HepG2 (cell line): ENCODE data around the gene DLX6. TPM values are rescaled to one million over a fixed set of nuclear protein-coding genes. Genes with fewer than 3 reads are reported as not detected.

ENCODE experiments used
- KLF12 ChIP-seq: sonication (generic); formaldehyde crosslinking; IDR thresholded peaks from 2 replicates; pipeline ENCODE4 v1.4.0; 2020; ENCODE audit warnings: missing genetic modification reagents, borderline replicate concordance
- KLF15 ChIP-seq: sonication (generic); formaldehyde crosslinking; IDR thresholded peaks from 2 replicates; pipeline ENCODE4 v1.8.1; 2023; ENCODE audit warnings: borderline replicate concordance, mild to moderate bottlenecking, inconsistent platforms, missing genetic modification reagents, mixed read lengths
- MAX ChIP-seq: IDR thresholded peaks from 2 replicates; pipeline ENCODE4 v1.6.1; 2012; ENCODE audit warnings: inconsistent platforms
- MLLT10 ChIP-seq: sonication (generic); formaldehyde crosslinking; IDR thresholded peaks from 2 replicates; pipeline ENCODE4 v1.4.0; 2020; ENCODE audit warnings: missing genetic modification reagents
- NFYC ChIP-seq: IDR thresholded peaks from 2 replicates; pipeline ENCODE4 v1.6.1; 2016; ENCODE audit warnings: missing genetic modification reagents, missing compliant biosample characterization
- RBFOX2 ChIP-seq: fragments of 200-400 bp; formaldehyde crosslinking; IDR thresholded peaks from 2 replicates; pipeline ENCODE4 v1.6.1; 2017; ENCODE audit warnings: low read depth, mild to moderate bottlenecking, low read length
- SRSF1 ChIP-seq: fragments of 200-400 bp; formaldehyde crosslinking; optimal IDR thresholded peaks from 2 replicates; pipeline ENCODE3; 2017; ENCODE audit warnings: mild to moderate bottlenecking, low read depth, low read length, moderate library complexity
- TCF12 ChIP-seq, 2 experiments: fragments of 450-650 bp in 1 of 2; sonication (generic) in 1 of 2; formaldehyde crosslinking in 1 of 2; IDR thresholded peaks; 2 replicates each; pipeline versions ENCODE4 v1.6.1 to v1.8.0; 2017 to 2022; ENCODE audit warnings: antibody characterized with exemption in 1 of 2, mild to moderate bottlenecking in 1 of 2, missing genetic modification reagents in 1 of 2, moderate library complexity in 1 of 2
- ZBTB37 ChIP-seq: sonication (generic); formaldehyde crosslinking; IDR thresholded peaks from 2 replicates; pipeline ENCODE4 v1.4.0; 2020; ENCODE audit warnings: mild to moderate bottlenecking, missing genetic modification reagents
- ZFP82 ChIP-seq: sonication (generic); formaldehyde crosslinking; IDR thresholded peaks from 2 replicates; pipeline ENCODE4 v1.5.1; 2020; ENCODE audit warnings: mild to moderate bottlenecking, missing genetic modification reagents, borderline replicate concordance
- ZNF142 ChIP-seq: sonication (generic); formaldehyde crosslinking; IDR thresholded peaks from 2 replicates; pipeline ENCODE4 v1.4.0; 2020; ENCODE audit warnings: missing genetic modification reagents
- ZNF343 ChIP-seq: sonication (generic); formaldehyde crosslinking; IDR thresholded peaks from 2 replicates; pipeline ENCODE4 v1.4.0; 2020; ENCODE audit warnings: mild to moderate bottlenecking, missing genetic modification reagents
- ZNF431 ChIP-seq: sonication (generic); formaldehyde crosslinking; IDR thresholded peaks from 2 replicates; pipeline ENCODE4 v1.9.0; 2022; ENCODE audit warnings: missing genetic modification reagents, low read depth, mild to moderate bottlenecking, borderline replicate concordance
- ZNF460 ChIP-seq: sonication (generic); formaldehyde crosslinking; IDR thresholded peaks from 2 replicates; pipeline ENCODE4 v1.5.1; 2020; ENCODE audit warnings: missing genetic modification reagents, mild to moderate bottlenecking, borderline replicate concordance
- ZNF660 ChIP-seq: sonication (generic); formaldehyde crosslinking; IDR thresholded peaks from 2 replicates; pipeline ENCODE4 v1.5.1; 2020; ENCODE audit warnings: mild to moderate bottlenecking, low read depth, missing genetic modification reagents, borderline replicate concordance
- ZNF883 ChIP-seq: sonication (generic); formaldehyde crosslinking; IDR thresholded peaks from 2 replicates; pipeline ENCODE4 v1.5.1; 2020; ENCODE audit warnings: mild to moderate bottlenecking, missing genetic modification reagents; ENCODE audit errors: not compliant biosample characterization
- polyA plus RNA-seq, 8 experiments: library from polyadenylated mRNA; depleted of rRNA in 3 of 8; stranded (reverse) in 7 of 8; unstranded in 1 of 8; fragments of >200 nt; fragmentation: Illumina TruSeq in 4 of 8; extraction: Trizol in 4 of 8; gene quantifications; 2 replicates each; pipeline versions ENCODE4 v1.2.1 to v1.2.3, GENCODE V29; 2011 to 2016; ENCODE audit warnings: low read depth in 4 of 8, missing spikeins in 1 of 8, mixed read lengths in 1 of 8; ENCODE audit not compliant: insufficient read depth in 1 of 8
- total RNA-seq, 5 experiments: library from RNA; depleted of rRNA; stranded (reverse); fragments of >200 nt; fragmentation: Illumina TruSeq; extraction: Trizol; gene quantifications; 2 replicates each; pipeline ENCODE4 v1.2.3, GENCODE V29; 2016; ENCODE audit warnings: low read depth in 1 of 5

Gene DLX6
- total and polyA plus RNA-seq, 2 of the 13 experiments (the other 11 are each of a cell fraction or from before 2014, with no cell fraction given) = 3.5 to 5.5 TPM

GRCh38 chr7:97005183-97006054 is at the start of gene DLX6 (continued):
- no peak for TF ChIP-seq ZBTB37
- no peak for TF ChIP-seq ZNF460 (CRISPR knock-in tag)
- TF ChIP-seq ZFP82 (CRISPR knock-in tag) = 0 out of 2 replicates have a peak, but pooled peaks have one; percentile 34
- TF ChIP-seq TCF12 (IDR thresholded peaks at IDR 0.05) = no peak
- TF ChIP-seq TCF12 (CRISPR knock-in tag; IDR thresholded peaks at IDR 0.05) = no peak
- TF ChIP-seq ZNF660 (CRISPR knock-in tag) = no peak
- TF ChIP-seq RBFOX2 = peak; percentile 81
- TF ChIP-seq SRSF1 = peak; percentile 83
- no peak for TF ChIP-seq ZNF343
- no peak for TF ChIP-seq KLF15 (CRISPR knock-in tag)
- TF ChIP-seq NFYC (CRISPR knock-in tag) = peak; percentile 87
- TF ChIP-seq ZNF431 (CRISPR knock-in tag) = 0 out of 2 replicates have a peak, but pooled peaks have one; percentile 5
- TF ChIP-seq KLF12 (CRISPR knock-in tag) = peak; percentile 25; the same call in 1 of the 2 replicates
- no peak for TF ChIP-seq MLLT10 (CRISPR knock-in tag)
- TF ChIP-seq MAX = peak; percentile 66
- 0 out of 2 replicates have a peak, but pooled peaks have one; percentile 51 for TF ChIP-seq ZNF142
- peak; percentile 38 for TF ChIP-seq ZNF883 (CRISPR knock-in tag)
